ENCODE results near the gene YWHAQ. TPM values are rescaled to one million over a fixed set of nuclear protein-coding genes. Genes with fewer than 3 reads are reported as not detected.
"Not testable (repeated sequence)": the region's sequence is repeated elsewhere in the genome, so short reads cannot be mapped to it uniquely, and the experiment has no call there.

YWHAQ gene
- total RNA-seq, 2 donors from 2014 or later, result 118 to 207 TPM

DNA sequence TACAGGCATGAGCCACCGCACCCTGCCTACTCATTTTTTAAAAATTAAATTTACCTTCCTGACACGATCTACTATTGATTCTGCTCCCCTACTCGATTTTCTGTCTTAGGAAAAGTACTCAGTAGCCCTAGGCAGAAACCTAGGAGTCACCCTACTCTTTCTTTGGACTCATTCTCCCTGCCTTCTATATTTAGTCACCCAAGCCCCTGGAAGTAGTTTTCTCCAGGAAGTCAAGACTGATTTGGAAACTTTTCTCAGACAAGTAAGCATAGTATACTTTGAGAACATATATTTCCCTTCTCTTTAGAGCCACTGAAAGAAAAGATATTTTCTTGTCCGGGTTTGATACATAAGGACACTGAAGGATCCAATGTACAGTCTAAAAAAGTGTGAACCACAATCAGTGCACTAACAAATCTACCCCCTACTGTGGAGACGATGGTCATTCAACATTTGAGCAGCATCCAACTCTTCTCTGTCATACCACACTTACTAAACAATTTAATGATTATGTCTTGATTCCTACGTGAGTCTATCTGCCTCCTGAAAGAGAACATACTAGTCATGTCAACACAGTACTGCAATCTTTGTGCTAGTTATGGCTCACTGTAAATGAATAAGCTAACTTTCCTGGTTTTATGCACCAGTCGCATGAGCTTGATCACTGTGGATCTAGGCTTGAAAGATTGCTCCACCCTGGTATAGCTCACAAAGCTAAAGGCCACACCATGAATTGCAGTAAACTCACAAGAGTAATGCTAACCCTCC is 19.8 kb downstream of the YWHAQ start:
- no peak for DNase-seq
- intact Hi-C loops (cut with DNase I), result no loop called here
- ATAC-seq, result no peak

GRCh38 chr2:9608491-9608890 is 22.3 kb downstream of the YWHAQ start:
- DNase-seq; intact Hi-C loops (cut with DNase I); ATAC-seq: not testable (repeated sequence)

DNA sequence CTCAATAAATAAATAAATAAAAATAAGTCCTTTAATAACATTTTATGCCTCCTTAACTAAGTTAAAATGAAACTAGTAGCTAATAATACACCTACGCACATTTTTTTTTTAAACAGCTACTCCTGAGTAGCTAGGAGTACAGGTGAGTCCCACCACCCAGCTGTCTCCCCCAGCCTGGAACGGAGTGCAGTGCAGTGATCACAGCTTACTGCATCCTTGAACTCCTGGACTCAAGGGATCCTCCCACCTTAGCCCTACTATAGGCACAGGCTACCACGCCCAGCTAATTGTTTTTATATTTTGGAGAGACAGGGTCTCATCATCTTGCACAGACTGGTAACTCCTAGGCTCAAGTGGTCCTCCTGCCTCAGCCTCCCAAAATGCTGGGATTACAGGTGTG is 28.4 kb downstream of the YWHAQ start:
- ATAC-seq, result no peak
- intact Hi-C loops (cut with DNase I), result no loop called here
- DNase-seq, result no peak

DNA sequence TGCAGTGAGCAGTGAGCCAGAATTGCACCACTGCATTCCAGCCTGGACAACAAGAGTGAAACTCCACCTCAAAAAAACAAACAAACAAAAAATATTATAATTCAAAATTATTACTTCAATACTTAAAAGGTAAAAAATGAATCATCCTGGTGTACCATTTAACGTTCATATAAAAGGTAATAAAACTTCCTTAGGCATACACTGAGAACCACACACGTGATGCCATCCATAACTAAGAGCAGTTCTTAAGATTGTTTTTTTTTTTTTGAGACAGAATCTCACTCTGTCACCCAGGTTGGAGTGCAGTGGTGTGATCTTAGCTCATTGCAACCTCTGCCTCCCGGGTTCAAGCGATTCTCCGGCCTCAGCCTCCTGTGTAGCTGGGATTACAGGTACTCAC is 29.4 kb downstream of the YWHAQ start:
- ATAC-seq (no peak), DNase-seq (no peak)
- intact Hi-C loops (cut with DNase I), result no loop called here

DNA sequence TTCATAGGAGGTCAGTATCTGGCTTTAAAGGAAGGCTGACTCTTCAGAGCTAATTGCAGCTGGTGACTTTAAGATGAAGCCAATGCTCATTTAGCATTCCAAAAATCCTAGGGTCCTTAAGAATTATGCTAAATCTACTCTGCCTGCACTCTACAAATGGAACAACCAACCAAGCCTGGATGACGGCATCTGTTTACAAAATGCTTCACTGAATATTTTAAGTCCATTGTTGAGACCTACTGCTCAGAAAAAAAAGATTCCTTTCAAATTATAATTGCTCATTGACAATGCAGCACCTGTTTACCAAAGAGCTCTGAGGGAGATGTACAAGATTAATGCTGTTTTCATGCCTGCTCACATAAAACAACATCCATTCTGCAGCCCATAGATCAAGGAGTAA is 31.4 kb downstream of the YWHAQ start:
- intact Hi-C loops (cut with DNase I), result no loop called here
- ATAC-seq (no peak), DNase-seq (no peak)

- ATAC-seq, result no peak
- intact Hi-C loops (cut with DNase I), result no loop called here
- no peak for DNase-seq
Observed at GRCh38 chr2:9596621-9597311, 34.0 kb downstream of the YWHAQ start.

- ATAC-seq, result no peak
- intact Hi-C loops (cut with DNase I), result no loop called here
- DNase-seq, result no peak
Observed at GRCh38 chr2:9595746-9596145, 35.1 kb downstream of the YWHAQ start.

DNA sequence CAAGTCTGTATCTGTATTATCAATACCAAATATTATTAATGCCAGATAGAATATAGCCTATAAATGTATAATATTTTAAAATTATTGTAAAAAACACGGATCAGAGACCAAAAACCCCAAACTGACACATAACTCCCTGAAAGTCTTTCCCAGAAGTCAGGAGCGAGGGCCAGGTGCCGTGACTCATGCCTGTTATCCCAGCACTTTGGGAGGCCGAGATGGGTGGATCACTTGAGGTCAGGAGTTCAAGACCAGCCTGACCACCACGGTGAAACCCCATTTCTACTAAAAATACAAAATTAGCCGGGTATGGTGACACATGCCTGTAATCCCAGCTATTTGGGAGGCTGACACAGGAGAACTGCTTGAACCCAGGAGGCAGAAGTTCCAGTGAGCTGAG is 35.5 kb downstream of the YWHAQ start:
- intact Hi-C loops (cut with DNase I); DNase-seq: not testable (repeated sequence)
- ATAC-seq, result peak in 1 of 2 donors; percentile 51

GRCh38 chr2:9594366-9595054 is 36.3 kb downstream of the YWHAQ start:
- ATAC-seq (peak; percentile 92 to 96), DNase-seq (no peak)
- intact Hi-C loops (cut with DNase I), result no loop called here

GRCh38 chr2:9593925-9594324 is 36.9 kb downstream of the YWHAQ start:
- intact Hi-C loops (cut with DNase I), result no loop called here
- DNase-seq (no peak), ATAC-seq (peak in 1 of 2 donors; percentile 11)

DNA sequence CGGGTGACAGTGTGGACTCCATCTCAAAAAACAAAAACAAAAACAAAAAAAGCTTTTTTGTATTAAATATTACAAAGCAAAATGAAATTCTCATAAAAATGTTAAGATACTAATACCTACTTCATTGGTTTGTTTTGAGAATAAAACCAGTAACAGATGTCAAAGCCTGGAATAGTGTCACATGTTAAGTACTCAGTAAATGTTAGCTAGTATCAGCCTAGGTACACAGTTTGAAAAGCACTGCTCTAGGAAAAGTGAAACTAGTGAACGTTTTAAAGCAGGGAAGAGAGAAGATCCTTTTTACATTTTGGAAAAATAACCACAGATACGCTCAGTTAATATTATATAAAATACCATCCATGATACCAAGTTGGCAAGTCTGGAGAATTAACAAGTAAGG is 38.1 kb downstream of the YWHAQ start:
- ATAC-seq (no peak), DNase-seq (no peak)
- intact Hi-C loops (cut with DNase I), result no loop called here

GRCh38 chr2:9590641-9591040 is 40.2 kb downstream of the YWHAQ start:
- intact Hi-C loops (cut with DNase I), result no loop called here
- DNase-seq, result no peak
- ATAC-seq, result no peak

DNA sequence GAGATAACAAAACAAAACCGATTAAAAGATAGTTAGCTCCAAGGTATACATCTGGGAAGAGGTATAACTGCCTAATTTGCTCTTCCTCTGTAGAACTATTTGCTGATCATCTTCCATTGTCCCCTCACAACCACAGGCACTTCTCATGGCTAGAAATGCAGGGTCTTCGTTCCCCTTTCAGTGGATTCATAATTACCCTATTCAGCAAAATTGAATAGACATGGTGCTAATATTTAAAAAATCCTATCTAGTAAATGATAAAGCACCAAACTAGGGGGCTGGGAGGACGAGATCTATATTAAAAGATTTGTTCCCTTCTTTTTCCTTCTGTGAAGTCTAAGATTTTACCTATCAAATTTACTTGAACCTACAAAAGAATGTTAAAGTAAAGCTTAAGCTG is 44.3 kb downstream of the YWHAQ start:
- ATAC-seq (no peak), DNase-seq (no peak)
- intact Hi-C loops (cut with DNase I), result no loop called here

DNA sequence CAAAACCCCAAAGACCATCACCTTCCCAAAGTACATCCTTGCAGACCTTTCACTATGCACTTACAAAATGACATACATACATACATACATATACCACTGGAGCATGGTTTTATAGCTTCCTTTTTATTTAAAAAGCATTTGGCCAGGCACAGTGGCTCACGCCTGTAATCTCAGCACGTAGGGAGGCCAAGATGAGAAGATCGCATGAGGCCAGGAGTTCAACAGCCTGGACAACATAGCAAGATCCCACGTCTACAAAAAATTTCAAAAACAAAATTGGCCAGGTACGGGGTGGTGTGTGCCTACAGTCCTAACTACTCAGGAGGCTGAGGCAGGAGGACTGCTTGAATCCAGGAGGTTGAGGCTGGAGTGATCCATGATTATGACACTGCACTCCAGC is 45.3 kb downstream of the YWHAQ start:
- DNase-seq (no peak), ATAC-seq (no peak)
- intact Hi-C loops (cut with DNase I), result no loop called here

DNA sequence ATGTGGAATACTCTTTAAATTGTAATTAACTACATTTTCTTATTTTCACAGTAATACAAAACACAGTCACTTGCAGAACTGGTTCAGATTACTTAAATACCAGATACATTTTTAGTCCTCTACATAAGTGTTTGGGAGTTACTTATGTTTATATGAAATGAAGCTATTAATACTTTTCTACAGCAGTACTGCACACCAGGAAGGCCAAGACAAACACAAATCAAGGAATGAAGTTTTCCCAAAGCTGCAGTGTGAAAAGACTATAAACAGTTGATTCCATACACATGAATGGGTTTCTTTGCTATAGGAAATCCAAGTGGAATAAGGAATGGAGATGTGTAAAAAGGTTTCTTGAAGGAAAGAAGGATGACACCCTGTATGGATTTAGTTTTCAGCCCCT is 45.9 kb downstream of the YWHAQ start:
- DNase-seq; intact Hi-C loops (cut with DNase I); ATAC-seq: not testable (repeated sequence)

- ATAC-seq (no peak), DNase-seq (no peak)
- intact Hi-C loops (cut with DNase I), result no loop called here
Observed at GRCh38 chr2:9582624-9583023, 48.2 kb downstream of the YWHAQ start.

GRCh38 chr2:9578467-9579235 is 52.1 kb downstream of the YWHAQ start:
- ATAC-seq, result peak in 1 of 2 donors; percentile 46

DNA sequence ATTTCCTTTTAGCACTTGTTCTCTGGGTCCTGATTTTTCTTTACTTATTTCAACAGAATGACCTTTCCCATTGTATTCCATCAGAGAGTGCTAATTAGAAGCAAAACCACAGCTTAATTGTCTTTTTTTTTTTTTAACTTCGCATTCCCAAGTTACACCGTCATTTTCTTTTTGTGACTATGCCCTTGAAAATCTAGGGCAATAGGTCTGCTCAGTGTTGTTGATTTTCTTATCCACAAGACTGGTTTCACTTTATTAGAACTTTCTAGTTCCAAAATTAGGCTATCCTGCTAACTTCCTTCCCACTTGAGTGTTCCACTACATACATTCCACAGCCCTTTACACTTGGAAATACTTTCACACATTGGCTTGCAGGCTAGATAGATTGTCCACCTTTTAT is 56.5 kb downstream of the YWHAQ start:
- DNase-seq (no peak), ATAC-seq (peak in 1 of 2 donors; percentile 39)
- intact Hi-C loops (cut with DNase I), result no loop called here

More at GRCh38 chr2:9578467-9579235, 52.1 kb downstream of the YWHAQ start:
- DNase-seq, result no peak
- intact Hi-C loops (cut with DNase I), result no loop called here

- intact Hi-C loops (cut with DNase I), result no loop called here
- DNase-seq (no peak), ATAC-seq (no peak)
Observed at GRCh38 chr2:9573840-9574239, 57.0 kb downstream of the YWHAQ start.

Measured in left cardiac atrium (tissue), 4 donors.